NCI-H524 treated with DMSO at 0.1 percent for 48 hours (cell line): Measurements from ENCODE around the gene CTSW.
A peak's percentile ranks its signal among the peaks of the same experiment; 100 is the strongest.

Source experiments
- DNase-seq: peaks from one replicate; lab custom pipeline; 2025; lab: John Stamatoyannopoulos, UW

Gene CTSW

DNA sequence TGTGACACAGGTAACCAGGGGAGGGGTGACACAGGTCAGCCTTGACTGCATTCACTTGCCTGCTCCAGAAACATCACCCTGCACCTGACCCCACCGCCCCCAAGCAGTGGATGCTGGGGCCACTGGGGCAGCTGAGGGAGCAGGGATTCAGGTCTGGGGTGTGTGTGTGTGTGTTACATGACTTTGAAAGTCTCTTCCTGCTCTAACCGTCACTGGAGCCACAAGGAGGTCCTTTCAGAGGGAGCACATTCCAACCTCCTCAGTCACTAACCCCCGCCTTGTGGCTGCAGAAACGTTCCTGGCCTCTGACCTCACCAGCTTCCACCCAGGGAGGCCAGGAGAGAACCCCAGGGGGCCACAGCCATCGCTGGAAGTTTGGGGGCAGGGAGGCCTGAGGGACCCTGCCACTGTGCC is 23.4 kb downstream of the CTSW start:
- no peak for DNase-seq

DNA sequence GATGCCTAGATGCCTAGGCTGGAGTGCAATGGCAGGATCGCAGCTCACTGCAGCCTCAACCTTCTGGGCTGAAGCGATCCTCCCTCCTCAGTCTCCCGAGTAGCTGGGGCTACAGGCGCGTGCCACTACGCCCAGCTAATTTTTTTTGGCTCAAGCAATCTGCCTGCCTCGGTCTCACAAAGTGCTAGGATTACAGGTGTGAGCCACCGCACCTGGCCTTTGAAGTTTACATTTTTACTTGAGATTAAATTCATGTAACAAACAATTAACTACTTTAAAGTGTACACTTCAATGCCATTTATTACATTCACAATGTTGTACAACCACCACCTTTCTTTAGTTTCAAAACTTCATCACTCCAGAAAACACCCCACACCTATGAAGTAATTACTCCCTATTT is 24.1 kb downstream of the CTSW start:
- no peak for DNase-seq

DNA sequence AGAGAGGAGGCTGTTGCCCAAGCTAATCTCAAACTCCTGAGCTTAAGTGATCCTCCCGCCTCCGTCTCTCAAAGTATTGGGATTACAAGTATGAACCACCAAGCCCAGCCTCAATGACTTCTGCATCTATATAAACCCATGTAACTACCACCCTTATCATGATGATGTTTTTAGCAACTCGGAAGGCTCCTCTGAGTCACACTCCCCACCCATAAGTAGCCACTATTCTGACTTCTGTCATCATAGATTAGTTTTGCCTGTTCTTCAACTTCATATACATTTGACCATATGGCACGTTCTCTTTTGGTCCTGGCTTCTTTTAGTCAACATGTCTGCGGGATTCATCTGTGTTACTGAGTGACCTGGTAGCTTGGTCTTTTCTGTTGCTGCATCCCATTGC is 27.0 kb downstream of the CTSW start:
- no peak for DNase-seq

DNA sequence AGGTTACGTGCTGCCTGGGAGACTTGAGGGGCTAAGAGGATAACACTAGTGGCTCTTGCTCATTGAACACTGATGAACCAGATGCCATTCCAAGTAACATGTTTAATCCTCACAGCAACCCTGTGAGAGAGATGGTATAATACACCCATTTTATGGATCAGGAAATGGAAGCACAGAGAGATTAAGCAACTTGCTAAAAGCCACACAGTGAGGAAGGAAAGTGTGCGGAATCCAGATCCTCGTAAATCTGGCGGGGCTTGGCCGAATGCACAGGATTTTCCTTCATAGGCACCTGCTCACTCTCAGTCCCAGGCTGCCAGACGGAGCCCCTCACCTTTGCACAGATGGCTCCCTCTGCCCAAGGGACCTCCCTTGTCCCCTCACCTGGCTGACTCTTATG is 28.2 kb downstream of the CTSW start:
- no peak for DNase-seq

DNA sequence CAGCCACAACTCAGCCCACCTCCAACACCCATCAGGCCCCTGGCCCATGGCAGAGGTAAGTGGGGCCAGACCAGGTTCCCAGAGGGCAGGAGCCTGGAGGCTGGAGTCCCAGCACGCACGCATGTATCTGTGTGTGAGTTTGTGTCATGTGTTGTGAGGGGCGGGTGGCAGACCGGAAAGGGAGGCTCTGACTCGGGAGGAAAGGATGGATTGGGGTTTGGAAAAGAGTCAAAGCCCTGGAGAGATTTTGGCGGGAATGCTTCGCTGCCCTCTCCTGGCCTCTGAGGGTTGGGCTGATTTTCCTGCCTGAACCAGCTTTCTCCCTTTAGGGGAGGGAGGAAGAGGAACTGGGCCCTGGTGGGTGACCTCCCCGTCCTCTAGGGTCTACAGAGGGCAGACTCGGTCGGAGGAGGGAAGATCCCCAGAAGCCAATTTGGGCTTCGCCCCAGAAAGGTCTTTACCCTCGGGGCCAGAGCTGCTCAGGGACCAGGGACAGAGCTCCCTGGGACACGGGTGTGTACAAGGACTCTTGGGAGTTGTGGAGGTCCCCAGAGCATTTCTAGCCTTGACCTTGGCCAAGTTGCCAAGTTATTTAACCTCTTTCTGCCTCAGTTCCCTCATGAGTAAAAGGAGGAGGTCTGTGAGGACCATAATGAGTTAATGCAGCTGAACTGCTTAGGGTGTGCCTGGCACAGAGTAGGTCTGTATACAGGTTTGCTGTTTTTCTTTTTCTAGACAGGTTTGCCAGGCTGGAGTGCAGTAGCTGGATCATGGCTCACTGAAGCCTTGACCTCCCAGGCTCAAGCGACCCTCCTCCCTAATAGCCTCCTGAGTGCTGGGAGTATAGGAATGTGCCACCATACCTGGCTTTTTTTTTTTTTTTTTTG is 32.3 kb downstream of the CTSW start:
- no peak for DNase-seq

DNA sequence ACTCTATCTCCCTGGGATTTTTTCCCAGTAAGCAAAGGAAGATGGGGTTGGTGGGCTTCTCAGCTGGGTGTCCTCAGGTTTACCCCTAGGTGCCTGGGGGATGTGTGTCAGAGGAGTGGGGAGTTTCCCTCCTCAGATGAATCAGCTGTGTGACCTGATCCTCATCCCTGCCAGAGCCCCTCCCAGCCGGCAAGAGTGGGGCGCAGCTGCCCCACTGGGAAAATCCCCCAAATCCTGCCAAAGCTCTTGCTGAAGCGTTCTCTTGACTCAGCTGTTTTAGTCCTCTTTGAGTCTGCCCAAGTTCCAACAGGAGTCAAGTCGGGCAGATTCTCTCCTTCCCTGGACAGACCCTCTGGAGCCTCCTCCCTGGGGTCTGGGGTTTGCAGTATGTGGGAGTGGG is 33.2 kb downstream of the CTSW start:
- no peak for DNase-seq

DNA sequence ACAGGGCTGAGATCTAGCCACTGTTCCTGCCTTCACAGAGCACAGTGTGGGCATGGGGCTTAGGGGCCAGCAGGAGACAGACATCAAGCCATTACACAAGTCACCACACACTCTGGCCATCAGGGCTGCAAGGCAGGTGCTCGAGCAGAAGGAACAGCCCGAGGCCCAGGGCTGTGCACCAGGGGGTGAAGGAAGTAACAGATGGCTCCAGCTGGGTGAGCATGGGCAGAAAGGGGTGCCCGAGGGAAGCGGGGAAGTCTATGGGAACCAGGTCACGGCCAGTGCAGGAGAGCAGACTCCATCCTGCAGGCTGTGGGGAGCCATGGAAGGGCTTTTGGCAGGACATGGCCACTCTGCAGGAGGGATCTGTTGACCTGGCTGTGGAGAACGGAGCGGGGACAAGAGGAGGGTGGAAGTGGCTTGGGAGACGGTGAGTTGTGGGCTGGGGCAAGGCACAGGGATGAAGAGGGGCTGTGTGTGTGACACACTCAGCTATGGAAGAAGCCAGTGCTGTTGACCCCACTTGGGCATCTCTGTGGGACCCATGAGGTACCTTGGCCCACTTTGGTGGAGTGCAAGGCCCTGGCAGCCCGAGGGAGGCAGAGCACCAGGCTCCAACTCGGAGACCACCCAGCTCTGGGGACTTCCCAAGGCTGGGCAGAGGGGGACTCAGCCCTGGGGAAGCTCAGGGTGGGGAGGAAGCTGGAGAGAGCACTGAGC is 35.6 kb downstream of the CTSW start:
- no peak for DNase-seq

DNA sequence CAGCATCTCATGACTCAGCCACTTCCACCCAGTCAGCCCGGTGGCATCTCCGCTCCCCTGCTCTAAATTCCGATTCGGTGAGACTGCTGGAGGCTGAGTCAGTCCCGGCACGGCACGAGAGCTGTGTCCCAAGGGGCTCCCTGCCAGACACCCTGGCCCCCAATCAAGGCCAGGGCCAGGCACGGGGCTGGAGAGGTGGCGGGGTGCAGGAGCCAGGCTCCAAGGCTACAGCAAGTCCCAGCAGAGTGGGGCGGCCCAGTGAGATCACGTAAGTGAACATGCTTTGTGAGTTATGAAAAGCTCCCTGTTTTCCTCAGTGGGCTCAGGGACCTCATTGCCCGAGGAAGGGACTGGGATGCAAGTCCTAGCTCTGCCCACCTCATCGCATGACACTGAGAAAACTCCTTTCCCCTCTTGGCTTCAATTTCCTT is 36.2 kb downstream of the CTSW start:
- no peak for DNase-seq

DNA sequence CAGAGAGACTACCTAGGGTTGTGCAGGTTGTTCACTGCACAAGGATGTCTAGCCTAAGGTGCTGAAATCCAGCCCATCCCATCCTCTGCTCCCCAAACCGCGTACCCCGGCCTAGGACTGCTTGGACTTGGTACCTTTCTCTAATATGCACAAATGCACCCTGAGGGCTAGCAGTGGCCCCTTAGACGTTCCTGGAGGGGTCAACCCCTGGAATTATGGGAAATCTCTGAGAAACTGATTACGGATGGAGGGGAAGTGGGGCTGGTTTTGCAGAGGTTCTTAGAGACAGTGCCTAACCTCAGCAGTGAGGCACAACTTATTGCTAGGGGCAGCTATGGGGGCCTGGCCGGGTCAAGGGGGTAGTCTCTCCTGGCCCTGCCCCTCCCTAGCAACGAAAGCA is 36.8 kb downstream of the CTSW start:
- DNase-seq = no peak

DNA sequence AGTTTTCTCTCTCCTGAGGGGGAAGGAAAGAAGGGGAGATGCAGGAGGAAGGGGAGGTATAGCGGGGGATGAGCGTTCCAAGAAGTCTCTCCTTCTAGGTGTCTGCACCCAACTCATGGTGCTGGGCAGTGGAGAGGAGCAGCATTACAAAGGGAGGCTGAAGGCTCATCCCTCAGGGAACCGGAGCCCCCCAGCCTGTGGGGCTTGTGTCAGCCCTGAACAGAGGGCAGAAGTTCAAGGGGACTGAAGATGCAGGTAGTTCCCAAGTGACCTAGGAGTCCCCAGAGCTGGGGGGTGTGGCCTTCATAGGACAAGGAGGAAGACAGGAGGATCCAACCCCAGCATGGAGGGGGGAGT is 37.4 kb downstream of the CTSW start:
- no peak for DNase-seq

DNA sequence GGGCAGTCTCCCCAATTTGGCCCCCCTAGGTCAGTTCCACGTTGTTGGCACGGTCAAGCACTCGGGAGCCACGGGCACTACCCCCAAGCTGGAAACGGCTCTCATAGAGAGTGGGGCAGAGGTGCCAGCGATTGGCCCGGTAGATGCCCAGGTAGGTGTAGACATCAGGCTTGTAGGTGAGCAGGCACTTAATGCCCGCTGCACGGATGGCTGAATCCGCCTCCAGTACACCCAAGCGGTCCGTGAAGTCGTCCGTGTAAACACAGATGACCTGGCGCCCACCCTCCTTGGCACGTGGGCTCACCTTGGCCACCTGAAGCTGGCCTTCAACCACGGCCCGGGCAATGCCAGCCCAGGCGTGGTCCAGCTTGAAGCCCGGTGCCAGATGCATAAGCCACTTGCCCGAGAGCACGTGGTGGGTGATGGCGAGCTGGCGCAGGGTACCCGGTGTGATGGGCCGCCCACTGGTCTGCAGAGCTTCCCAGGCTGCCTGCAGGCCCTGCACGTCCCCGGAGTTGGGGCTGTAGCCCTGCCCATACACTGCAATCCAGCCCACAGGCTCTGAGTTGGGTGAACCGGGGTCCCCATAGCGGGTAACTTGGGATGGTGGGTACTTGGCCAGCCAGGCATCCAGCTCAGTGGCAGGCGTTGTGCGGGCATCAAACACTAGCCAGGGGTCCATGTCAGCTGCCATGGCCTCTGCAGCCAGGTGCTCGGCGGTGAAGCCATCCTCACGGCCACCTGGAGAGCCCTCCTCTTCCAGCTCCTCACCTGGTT is 38.0 kb downstream of the CTSW start:
- DNase-seq = no peak

DNA sequence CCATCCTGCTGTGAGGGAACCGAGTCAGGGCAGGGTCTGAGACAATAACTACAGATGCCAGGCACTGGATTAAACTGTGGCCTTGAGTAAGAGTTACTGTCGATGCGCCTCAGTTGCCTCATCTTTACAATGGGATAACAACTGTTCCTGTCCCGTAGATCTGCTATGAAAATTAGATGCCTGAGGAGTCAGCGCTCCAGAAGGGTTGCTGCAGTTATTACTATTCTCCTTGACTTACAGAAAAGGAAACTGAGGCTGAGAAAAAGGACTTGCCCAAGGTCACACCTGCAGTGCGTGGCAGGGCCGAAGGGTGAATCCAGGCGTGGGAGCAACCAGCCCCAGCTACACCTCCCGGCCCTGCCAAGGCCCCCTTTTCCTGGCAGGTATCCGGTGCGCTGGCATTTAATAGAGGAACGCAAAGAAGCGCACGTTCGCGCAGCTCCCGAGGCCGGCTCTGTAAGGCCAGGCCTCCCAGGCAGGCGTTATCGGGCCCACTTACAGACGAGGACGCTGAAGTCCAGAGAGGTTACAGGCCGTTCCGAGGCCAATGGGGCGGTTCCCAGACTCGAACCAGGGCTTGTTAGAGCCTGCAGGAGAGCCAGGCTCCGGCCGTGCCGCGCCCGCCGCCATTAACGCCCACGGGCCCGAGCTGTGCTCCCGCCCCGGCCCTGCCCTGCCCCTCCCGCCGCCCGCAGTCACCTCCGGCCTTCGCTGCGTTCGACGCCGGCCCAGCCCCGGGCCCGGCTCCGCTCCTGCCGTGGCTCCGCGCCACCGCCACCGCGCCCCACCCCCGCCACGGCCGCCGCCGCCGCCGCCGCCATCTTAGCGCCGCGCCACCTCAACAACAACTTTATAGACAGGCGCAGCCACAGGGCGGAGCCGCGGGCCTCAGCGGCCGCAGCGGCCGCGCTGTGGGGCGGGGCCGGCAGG is 38.8 kb downstream of the CTSW start, which contains the start of gene C11orf68:
TSS of gene C11orf68 (minus strand) at position 852 of the 930 bp plus-strand sequence. CDS start at position 821, 31 bp downstream.
- DNase-seq = no peak

DNA sequence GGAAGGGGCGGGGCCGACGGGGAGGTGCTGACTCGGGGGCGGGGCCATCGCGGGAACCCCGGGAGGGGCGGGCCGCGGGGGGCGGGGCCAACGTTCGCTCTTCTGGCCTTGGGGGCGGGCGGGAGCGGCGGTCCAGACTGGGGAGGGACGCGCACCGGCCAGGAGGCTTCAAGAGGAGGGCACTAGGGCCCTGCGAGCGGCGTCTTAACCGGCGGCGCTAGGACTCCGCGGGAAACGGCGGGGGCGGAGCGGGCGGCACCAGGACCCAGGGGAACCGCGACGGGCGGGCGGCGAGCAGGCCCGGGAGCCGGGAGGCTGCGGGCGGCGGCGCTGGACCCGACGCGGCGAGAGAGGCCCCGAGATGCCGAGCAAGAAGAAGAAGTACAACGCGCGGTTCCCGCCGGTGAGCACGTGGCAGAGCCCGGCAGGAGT is 39.5 kb downstream of the CTSW start, which contains the start of gene DRAP1:
TSS of gene DRAP1 (plus strand) at position 286 of the 432 bp plus-strand sequence. CDS start at position 362, 76 bp downstream.
- DNase-seq = peak; percentile 68

DNA sequence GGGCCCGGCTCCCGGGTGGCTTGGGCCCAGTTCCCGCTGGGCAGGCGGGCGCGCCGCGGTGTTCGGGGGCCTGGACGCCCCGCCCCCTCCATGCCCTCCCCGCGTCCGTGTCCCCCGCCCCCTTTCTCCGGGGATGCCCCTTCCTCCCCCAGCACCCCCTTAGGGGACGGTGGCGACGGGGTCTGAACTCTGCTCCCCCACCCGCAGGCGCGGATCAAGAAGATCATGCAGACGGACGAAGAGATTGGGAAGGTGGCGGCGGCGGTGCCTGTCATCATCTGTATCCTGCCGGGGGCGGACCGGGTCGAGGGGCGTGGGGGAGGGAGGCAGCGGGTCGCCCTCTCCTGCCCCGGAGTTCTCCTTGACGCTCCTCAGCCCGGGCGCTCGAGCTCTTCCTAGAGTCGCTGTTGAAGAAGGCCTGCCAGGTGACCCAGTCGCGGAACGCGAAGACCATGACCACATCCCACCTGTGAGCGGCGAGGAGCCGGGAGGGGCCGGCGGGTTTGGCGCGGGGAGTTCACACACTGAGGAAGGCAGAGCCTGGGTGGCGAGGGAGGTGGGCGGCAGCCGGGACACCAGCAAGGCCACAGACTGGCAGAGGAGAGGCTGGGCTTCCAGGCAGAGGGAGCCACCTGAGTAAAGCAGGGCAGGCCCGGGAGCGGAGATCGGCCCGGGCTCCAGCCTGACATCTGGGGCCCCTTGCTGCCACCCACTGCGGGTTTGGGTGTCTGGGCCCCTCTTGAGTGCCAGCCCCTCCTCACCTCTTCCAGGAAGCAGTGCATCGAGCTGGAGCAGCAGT is 40.1 kb downstream of the CTSW start:
- no peak for DNase-seq

DNA sequence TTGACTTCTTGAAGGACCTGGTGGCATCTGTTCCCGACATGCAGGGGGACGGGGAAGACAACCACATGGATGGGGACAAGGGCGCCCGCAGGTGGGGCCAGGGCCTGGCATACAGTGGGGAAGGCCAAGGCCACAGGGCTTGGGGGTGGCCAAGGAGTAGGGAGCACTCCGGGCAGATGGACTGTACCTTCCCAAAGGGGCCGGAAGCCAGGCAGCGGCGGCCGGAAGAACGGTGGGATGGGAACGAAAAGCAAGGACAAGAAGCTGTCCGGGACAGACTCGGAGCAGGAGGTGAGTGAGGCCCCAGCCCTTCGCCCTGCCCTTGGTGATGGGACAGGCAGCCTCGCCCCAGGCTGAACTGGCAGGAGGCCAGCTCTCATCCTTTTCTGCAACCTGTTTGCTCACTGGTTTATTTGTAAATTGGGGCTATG is 40.8 kb downstream of the CTSW start:
- peak; percentile 15 for DNase-seq

DNA sequence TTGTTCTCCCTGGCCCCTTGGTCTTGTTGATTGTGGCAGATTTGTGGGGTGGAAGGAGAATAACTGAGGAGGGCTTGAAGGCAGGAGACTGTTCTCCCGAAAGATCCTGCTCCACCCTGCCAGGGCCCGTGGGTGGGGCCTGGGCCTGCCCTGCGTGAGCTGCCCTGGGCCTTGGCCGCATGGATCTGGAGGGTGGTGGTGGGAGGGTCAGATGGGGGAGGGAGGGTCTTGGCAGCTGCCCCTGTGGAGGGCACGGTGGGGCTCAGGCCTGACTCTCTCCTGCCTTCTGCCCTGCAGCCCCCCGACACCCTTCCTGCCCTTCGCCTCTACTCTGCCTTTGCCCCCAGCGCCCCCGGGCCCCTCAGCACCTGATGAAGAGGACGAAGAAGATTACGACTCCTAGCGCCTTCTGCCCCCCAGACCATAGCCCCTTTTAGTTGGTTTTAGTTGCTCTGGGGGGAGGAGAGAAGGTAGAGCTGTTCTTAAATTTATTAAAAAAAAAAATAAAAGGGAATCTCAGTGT is 41.5 kb downstream of the CTSW start:
- no peak for DNase-seq

DNA sequence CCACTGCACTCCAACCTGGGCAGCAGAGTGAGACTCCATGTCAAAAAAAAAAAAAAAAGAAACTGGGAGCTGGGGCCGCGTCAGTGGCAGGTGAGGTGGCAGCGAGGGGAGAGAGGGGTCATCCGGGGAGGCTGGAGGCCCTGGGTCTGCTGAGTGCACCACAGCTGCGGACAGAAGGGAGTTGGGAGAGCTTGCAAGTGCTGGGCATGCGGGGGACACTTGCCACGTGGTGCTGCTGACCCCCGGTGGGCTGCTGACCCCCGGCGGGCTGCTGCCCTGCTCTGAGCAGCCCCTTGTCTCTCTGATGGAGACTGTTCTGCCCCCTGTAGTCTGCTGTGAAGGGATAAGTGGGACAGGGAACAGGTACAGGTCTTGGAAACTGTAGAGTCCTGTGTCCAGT is 42.2 kb downstream of the CTSW start:
- DNase-seq = no peak

DNA sequence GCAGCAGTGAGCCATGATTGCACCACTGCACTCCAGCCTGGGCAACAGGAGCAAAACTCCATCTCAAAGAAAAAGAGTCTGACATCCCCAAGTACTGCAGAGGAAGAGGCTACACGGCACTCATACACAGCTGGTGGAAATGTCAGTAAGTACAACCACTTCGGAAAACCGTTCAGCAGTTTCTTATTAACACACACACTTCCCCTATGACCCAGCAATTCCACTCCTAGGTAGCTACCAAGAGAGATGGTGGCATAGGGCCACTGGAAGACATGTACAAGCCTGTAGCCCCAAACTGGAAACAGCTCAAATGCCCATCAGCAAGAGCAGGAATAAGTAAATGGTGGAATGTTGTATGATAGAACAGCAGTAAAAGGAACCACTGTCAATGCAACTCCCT is 42.9 kb downstream of the CTSW start:
- no peak for DNase-seq

DNA sequence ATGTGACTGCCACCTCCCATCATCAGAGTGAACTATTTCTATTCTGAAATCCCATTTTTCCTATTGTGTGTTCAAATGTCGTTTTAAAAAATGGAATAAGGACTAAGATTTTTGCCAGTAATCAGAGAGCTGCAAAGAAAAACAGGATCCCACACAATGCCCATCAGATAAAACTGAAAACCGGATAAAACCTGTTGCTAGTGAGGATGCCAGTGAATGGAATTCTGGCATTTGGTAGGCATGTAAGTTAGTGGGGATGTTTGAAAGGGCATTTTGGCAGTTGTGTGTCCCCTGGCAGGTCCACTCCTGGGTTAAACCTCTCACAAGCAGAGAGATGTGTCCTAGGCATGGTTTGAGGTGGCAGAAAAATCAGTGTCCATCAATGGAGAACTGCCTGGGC is 45.8 kb downstream of the CTSW start:
- no peak for DNase-seq

DNA sequence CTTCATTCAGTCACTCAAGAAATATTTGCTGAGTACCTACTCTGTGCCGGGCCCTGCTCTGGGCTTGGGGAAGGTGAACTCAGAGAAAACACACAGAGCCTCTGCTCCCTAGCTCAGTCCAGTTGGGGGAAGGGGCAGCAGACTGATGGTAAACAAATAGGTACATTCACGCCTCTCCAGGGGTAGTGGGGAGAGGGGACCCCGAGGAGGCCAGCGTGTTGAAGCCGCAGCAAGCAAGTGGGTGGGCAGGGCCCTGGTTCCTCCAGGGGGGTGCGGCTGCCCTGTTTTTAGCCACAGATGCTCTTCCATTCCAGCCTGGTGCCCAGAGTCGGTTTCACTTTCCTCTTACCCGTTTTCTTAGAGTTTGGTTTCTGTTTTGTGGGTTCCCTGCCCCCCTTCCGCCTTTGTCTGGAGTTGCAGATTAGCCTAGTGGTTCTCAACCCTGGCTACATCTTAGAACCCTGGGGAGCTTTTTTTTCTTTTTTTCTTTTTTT is 48.3 kb downstream of the CTSW start:
- no peak for DNase-seq
